ENCODE measurements around the gene PLCH1.

- TF ChIP-seq CTCF (conservative IDR thresholded peaks at IDR 0.05; ENCODE audit: low read depth, low read length) (no peak), EZH2 (IDR thresholded peaks at IDR 0.05; ENCODE audit: borderline replicate concordance, low read depth, low read length, poor library complexity, severe bottlenecking) (no peak)
Observed at GRCh38 chr3:155428563-155428962, 316.3 kb downstream of the PLCH1 start.

Data from A673 (cell line).